NCI-H1105 treated with DMSO at 0.1 percent for 48 hours (cell line): ENCODE measurements around the gene SLC30A7.
A peak's percentile ranks its signal among the peaks of the same experiment; 100 is the strongest.
"Not testable (repeated sequence)": the region's sequence is repeated elsewhere in the genome, so short reads cannot be mapped to it uniquely, and the experiment has no call there.

Experiments used
- DNase-seq: peaks from one replicate; lab custom pipeline; 2025; lab: John Stamatoyannopoulos, UW

Gene SLC30A7

DNA sequence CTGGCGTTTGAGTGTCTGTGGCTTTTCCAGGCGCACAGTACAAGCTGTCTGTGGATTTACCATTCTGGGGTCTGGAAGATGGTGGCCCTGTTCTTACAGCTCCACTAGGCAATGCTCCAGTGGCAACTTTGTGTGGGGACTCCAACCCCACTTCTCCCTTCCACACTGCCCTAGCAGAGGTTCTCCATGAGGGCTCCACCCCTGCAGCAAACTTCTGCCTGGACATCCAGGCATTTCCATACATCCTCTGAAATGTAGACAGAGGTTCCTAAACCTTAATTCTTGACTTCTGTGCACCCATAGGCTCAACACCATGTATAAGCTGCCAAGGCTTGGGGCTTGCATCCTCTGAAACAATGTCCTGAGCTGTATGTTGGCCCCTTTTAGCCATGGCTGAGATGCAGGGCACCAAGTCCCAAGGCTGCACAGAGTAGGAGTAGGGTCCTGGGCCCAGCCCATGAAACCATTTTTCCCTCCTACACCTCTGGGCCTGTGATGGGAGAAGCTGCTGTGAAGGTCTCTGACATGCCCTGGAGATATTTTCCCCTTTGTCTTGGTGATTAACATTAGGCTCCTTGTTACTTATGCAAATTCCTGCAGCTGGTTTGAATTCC is 5.9 kb upstream of the SLC30A7 start:
- DNase-seq, result not testable (repeated sequence)

DNA sequence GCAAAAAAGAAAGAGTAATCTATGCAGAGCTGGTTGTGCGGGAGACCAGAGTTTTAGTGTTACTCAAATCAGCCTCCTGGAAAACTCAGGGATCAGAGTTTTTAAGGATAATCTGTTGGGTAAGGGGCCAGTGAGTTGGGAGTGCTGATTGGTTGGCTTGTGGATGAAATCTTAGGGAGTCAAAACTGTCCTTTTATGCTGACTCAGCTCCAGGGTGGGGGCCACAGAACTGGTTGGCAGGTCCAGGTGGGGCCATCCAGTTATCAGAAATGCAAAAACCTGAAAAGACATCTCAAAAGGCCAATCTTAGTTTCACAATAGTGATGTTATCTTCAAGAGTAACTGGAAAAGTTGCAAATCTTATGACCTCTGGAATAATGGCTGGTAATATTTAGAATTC is 4.5 kb upstream of the SLC30A7 start:
- no peak for DNase-seq

DNA sequence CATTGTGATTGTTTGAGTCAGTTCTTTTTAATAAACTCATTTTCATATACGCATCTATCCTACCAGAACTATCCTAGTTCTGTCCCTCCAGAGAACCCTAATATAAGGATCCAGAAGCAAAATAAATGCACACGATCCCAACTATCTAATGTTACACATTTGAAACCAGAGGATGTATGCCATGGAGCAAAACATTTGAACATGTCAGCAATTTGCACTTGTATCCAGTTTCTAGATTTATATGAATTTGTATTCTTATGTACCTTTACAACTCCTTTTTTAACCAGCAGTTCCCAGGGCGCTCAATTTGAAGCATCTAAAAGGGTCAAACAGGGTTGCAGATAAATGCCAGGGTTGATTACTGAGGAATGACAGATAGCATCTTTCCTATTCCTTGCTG is 3.3 kb upstream of the SLC30A7 start:
- no peak for DNase-seq

DNA sequence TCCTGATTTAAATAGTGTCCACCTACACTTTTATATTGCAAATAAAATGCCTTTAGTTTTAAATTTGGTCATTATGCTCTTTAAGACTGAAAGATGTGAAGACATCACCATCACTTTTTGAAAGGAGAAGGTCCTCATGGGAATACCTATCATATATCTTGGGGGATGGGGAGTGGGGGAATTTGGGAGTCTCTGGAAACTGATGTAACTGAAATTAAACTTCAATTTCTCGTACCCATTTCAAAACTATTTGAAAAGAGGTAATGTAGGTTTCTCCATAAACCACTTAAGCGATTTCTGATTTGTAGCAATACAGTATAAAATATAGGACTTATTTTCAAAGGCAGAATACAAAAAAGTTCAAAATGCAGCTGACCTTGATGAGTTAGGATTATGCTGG is 2.2 kb upstream of the SLC30A7 start:
- no peak for DNase-seq

DNA sequence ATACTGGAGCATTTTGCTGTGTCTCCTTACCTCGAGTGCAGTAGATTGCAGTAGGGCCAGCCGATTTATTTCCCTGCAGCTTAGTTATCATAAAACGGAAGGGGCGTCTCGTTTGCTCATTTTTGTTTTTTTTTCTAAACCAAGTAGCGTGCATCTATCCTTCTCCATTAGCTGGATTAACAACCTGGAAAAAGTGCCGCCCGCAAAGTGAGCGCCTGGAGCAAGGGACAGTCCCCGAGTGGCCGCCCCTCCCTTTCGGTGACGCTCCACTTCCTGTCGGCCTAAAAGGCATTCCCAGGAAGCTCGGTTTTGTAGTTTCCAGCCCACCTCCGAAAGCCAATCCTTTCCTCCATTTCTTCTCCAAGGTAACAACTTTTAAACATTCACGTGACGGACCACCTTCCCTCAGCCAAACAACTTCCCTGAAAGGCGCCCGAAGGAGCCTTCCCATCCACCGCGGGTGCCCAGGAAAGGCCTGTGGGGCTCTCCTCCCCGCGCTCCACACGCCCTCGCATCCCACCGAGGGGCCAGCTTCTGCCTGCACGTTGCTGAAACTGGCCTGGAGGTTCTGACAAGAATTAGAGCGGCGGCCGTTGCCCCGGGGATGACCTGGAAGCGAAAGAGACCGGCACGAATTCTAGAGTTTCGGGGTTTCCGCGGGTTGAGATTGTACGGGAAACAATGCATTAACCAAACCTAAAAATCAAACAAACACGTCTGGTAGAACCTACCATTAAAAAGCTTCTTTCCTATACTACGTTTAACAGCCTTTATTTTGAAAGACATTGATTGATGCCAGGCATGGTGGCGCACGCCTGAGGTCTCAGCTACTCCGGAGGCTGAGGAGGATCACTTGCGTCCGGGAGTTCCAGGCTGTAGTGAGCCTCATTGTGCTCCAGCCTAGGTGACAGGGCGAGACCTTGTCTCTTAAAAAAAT is 1.0 kb upstream of the SLC30A7 start, which contains the start of gene EXTL2:
EXTL2 (minus strand) TSS at position 240 of the 937 bp plus-strand sequence. CDS start 6,085 bp downstream, outside the sequence.
- DNase-seq, result peak; percentile 97

DNA sequence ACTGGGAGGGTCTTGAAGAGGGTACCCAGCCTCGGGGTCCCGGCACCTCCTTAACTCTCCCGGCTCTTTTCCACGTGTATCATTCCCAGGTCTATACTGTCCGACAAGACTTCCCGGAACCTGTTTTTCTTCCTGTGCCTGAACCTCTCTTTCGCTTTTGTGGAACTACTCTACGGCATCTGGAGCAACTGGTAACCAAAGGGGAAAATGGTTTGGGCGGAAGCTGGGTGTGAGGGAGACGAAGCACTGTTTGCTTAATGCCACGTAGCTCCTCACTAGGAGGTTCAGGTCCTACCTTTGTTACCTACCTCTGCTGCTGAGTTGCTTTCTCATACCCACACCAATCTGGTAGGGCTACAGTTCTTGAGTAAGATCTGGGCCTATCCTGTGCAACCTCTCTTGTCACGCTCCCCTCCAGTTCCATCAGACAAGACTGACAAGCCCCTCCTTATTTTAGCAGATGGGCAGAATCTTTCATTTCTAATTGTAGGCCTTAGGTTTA is 642 bp downstream of the SLC30A7 start:
- DNase-seq, result peak; percentile 31

DNA sequence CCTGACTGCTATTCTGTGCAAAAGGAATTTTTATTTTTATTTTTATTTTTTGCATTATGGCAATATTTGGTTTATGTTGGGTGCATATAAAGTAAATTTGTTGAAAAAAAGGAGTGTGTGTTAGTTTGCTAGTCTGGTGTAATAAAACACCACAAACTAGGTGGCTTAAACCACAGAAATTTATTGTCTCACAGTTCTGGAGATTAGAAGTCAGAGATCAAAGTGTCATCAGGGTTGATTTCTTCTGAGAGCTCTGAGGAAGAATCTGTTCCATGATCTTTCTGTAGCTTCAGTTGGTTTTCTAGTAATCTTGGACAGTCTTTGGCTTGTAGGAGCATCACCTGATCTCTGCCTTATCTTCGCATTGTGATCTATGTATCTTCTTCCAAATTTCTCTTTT is 6.5 kb downstream of the SLC30A7 start:
- no peak for DNase-seq

DNA sequence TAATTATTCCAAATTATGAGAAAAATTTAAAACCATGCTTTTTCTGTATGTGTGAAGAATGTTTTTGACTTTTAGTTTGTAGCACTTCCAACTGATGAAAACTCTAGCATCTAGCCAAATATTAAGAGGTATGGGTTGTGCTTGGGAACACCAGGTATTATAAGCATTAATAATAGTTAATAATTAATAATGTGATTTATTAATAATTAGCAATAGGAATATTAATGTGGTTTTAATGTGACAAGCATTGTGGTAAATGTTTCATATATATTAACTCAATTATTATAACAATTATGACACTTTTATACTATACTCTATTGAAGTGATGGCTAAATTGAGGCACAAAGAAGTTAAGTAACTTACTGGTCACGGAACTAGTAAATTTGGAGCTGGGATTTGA is 7.9 kb downstream of the SLC30A7 start:
- DNase-seq, result no peak

DNA sequence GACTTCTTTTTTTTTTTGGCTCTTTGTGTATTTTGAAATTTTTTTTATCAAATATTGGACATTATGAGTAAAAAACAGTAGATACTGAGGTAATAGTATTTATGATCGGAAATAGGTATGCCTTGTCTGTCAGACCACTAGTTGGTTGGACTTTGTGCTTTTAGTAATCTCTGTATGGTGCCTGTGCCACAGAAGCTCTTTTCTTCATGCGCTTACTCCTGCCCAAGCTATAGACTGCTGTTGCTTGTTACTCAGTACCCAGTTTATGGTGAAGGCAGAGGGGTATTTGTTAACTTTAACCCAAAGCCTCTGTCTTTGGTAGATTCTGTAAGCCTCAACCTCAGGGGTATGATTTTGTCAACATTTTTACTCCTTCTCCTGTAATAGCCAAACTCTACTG is 8.6 kb downstream of the SLC30A7 start:
- no peak for DNase-seq

DNA sequence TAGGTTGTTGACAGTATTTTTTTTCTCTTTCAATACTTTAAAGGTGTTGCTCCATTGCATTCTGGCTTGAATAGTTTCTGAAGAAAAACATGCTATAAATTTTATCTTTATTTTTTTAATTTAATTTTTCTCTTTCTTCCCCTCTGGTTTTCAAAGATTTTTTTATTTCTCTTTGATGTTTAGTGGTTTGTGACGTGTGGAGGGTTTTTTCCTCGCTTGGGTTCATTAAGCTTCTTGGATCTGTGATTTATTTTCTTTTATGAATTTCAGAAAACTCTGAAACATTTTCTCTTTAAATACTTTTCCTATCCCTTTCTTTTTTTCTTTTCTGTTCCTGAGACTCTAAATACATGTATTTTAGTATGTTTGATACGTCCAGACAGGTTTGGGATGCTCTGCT is 9.3 kb downstream of the SLC30A7 start:
- no peak for DNase-seq

DNA sequence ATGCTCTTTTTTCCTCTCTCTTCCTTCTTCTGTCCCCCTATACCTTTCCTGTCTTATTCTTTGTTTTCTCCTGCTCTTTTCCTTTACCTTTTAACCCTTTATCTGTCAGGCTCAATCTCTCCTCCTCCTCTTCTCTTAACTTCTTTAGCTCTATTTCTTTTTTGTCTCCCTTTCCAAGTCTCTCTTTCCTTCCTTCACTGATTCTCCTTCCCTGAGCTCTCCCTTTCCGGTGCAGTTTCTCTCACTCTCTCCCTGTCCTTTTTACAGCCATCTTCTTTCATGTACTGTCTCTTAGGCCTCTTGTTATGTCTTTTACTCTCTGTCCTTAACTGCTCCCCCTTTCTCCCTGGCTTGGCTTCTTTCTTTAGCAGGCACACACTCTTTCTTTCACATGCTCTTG is 12.0 kb downstream of the SLC30A7 start:
- DNase-seq, result no peak

DNA sequence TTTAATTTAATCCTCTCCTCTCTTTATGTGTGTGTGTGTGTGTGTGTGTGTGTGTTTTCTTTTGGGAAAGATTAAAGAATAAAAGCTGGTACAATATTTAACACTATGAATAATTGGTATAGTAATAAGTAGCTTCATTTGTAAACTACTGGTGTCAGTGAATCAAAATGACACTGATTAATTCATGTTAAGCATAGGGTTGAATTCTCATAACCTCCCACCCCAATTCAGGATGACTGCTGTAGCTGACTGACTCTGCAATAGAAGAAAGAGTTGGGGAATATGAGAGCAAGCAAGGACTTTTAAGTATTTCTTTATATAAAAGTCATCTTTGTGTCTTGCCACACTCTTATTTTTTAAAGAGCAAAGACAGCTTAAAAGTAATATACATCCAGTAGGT is 13.1 kb downstream of the SLC30A7 start:
- DNase-seq, result no peak

DNA sequence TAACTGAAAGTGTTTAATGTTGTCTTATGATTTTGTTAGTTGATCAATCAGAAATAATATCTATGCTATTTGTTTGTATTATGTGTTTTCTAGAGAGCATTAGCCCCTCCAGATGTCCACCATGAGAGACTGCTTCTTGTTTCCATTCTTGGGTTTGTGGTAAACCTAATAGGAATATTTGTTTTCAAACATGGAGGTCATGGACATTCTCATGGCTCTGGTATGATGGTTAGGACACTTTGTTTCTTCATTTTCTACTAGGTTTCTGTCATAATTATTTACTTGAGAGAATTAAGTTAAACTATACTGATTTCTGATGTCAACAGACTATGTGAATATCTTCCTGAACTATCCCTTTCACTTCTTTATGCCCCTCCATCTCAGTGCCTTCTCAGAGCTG is 16.1 kb downstream of the SLC30A7 start:
- DNase-seq, result no peak

DNA sequence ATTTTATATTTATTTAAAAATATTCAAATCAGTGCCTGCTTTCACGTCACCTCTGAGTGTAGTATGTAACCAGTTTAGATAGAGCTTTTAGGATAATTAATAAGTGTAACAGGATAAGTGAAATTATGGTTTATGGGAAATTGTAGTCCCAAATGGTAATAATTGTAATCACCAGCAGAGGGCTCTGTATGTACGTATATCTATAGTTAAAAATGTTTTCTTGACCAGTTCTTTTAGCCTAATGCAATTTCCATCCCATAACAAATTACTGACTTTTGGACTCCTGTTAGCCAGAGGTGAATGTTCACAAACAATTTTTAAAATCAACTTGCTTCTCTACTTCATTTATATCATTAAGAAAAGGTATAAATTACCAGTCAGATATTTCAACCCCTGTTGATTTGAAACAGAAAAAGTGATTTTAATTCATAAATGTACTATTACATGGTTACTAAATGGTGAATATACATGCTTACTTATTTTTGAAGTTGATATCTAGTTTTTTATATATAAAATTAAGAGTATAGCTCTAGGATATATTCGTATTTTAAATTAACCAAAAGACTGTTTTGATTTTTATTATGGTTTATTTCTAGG is 25.3 kb downstream of the SLC30A7 start:
- peak; percentile 73 for DNase-seq

DNA sequence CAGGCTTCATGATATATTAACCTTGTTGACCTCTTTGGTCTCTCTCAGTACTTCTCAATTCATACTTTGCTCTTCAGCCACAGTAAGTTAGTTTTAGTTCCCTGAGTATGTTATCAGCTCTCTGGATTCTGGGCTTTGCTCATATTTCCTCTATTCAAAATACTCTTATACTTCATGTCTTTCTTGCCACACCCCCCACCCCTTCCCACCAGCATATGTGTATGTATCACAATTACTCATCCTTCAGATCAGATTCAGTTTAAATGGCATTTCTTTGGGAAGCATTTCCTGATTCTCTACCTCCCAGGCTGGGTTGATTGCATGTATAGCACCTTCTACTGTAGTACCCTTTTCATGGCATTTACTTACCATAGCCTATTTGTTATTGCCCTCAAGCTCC is 28.3 kb downstream of the SLC30A7 start:
- no peak for DNase-seq

DNA sequence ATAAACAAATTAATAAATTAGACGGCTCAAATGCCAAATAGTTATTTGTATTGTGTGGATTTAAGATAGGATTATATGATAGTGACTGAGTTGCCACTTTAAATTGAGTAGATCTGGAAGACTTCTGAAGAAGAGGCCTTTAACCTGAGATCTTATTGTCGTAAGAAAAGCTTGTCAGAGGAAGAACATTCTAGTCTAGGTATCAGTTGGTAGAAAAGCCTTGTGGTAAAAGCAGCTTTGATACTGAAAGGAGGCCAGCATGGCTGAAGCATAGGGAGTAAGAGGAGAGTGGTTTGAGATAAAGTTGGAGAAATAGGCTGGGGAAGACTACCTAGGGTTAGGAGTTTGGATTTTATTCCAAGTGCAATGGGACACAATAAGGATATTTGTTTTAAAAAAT is 29.1 kb downstream of the SLC30A7 start:
- no peak for DNase-seq

DNA sequence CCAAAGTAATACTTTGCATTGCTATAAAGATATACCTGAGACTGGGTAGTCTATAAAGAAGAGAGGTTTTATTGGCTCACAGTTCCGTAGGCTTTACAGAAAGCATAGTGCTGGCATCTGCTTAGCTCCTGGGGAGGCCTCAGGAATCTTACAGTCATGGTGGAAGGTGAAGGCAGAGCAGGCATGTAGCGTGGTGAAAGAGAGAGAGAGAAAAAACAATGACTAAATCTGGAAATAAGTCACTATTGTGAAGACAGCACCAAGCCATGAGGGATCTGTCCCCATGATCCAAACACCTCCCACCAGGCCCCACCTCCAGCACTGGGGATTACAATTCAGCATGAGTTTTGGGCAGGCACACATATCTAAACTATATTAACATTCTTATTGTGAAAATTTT is 30.4 kb downstream of the SLC30A7 start:
- no peak for DNase-seq

DNA sequence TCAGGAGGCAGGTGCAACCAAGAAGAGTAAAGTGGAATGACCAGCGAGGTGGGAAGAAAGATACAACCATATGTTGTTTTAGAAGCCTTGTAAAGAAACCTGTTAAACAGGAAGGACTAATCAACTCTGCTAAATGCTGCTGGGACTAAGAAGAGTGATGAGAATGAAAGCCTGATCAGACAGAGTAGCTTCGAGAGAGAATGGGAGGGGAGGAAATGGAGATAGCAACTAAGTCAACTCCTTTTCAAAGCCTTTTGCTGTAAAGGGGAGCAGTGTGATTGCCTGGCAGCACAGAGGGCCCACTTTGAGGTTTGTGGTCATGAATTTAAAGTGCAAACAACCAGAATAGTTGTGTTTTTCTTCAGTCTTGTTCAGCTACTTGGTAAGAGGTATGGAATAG is 31.4 kb downstream of the SLC30A7 start:
- DNase-seq, result no peak

DNA sequence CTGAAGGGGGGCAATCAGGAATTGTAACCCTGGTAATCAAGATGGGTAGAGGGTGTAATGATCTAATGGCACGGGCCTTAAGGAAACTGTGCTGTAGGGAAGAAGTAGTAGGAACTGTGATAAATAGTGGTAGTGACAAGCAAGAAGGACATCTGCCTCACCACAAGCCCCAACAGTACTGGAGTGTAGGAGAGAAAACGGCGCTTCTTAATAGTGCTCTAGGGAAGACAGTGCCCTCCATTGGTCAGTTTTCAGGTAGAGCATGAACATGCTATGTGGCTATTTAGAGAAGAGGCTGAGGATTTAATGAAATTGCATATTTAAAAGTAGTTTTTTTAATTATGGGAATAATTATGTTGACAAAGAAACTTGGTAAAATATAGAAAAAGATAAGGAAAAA is 32.2 kb downstream of the SLC30A7 start:
- no peak for DNase-seq

DNA sequence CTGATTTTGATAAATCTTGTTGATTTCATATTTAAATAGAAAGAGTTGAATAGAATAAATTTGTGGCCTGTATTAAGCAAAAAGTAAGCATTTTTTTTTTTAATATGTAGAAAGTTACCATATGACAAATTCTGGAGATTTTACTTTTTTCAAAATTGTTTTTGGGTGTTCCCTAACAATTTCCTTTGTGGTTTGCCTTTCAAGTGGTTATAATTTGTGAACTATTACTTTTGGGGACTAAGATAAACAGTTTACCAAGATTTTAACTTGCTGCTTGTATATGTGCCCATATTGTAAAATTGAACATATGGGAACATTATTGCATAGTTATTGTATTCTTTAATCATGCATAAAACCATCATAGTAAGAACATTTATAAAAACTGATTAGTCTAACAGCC is 34.6 kb downstream of the SLC30A7 start:
- no peak for DNase-seq

DNA sequence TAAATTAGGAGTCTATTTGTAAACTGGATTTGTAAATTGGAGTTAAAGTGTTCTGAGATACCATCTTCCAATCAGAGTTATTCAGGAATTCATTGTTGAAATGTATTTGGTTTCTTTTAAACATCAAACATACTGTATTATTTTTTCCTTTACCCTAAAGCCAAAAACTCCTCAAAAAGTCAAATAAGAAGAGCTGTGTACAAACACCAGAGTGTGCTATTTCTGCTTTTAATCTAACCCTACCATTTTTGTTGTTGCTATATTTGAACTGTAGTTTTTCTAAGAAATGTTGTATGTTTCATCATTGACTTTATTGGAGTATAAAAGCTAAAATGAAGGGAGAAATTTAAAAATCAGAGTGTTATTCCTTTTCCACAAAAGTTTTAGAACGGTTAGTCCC is 35.8 kb downstream of the SLC30A7 start:
- DNase-seq, result no peak

DNA sequence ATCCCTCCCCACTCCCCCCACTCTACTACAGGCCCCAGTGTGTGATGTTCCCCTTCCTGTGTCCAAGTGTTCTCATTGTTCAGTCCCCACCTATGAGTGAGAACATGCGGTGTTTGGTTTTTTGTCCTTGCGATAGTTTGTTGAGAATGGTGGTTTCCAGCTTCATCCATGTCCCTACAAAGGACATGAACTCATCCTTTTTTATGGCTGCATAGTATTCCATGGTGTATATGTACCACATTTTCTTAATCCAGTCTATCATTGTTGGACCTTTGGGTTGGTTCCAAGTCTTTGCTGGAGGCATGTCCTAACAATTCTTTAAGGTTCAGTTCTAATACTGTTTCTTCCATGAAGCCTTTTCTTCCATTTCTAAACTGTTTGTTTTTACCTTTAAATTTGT is 37.7 kb downstream of the SLC30A7 start:
- not testable (repeated sequence) for DNase-seq
